ENCODE measurements around the gene ETS1.

Gene ETS1

DNA sequence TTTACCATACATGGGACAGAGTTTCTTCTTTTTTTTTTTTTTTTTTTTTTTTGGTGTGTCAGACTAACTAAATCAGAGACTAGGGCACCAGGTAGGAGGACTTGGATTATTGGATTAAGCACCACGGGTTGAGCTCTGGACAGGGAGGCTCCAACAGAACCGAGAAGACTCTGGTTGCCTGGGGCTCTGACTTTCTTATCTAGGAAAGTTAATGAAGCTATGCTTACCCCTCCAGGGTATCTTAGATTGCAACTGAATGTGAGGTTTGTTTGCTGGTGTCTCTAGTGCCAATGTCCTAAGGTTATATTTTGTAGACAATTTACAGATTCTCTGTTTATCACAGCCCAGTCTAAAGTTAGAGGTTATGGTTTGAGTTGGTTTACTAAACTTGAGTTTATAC lies 18.1 kb downstream of the ETS1 start:
- Mint-ChIP-seq H3K4me1 (peaks cover 64% of the 10 kb centered on the region), H3K27me3 (ENCODE audit: low read depth, poor library complexity) (peaks cover 81% of the 10 kb centered on the region), H3K4me3 (no peak overlapping the region), H3K36me3 (ENCODE audit: low read depth) (no peaks in the 10 kb centered on the region), H3K27ac (no peak overlapping the region), H3K9me3 (peaks cover 19% of the 10 kb centered on the region)
- DNase-seq = no peak
- TF ChIP-seq, protein P1, sequence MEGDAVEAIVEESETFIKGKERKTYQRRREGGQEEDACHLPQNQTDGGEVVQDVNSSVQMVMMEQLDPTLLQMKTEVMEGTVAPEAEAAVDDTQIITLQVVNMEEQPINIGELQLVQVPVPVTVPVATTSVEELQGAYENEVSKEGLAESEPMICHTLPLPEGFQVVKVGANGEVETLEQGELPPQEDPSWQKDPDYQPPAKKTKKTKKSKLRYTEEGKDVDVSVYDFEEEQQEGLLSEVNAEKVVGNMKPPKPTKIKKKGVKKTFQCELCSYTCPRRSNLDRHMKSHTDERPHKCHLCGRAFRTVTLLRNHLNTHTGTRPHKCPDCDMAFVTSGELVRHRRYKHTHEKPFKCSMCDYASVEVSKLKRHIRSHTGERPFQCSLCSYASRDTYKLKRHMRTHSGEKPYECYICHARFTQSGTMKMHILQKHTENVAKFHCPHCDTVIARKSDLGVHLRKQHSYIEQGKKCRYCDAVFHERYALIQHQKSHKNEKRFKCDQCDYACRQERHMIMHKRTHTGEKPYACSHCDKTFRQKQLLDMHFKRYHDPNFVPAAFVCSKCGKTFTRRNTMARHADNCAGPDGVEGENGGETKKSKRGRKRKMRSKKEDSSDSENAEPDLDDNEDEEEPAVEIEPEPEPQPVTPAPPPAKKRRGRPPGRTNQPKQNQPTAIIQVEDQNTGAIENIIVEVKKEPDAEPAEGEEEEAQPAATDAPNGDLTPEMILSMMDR (IDR thresholded peaks at IDR 0.05) = no peak

DNA sequence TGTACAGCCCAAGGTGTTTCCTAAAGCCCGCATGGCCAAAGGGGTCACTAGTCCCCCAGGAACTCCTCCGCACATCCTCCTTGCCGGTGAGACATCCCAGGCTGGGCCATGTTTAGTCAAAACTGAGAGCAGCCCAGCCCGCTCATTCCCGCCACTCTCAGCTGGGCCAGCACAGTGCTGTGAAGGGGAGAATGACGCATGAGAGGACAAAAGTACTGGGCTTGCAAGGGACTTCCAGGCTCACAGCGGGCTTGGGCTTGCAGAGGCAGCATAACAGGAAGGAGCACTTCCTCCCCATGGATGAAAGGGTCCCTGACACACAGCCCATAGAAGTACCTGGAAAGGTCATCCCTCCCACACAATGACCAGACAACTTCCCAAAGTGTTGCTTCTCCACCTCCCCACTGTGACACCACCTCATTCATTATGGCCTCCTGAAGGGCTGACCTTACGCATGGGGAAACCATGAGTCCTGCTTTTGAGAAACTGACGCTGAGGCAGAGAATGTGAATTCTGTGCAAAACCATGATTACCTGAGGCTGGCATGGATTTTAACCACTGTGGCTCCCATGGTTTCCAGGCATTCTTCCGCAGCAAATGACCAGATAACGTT lies 19.1 kb downstream of the ETS1 start:
- peak overlapping the region; percentile 19 for H3K27ac Mint-ChIP-seq
- H3K36me3 Mint-ChIP-seq (ENCODE audit: low read depth) = no peaks in the 10 kb centered on the region
- peak; percentile 35 for DNase-seq
- H3K27me3 Mint-ChIP-seq (ENCODE audit: low read depth, poor library complexity) = peaks cover 83% of the 10 kb centered on the region
- peaks cover 69% of the 10 kb centered on the region for H3K4me1 Mint-ChIP-seq
- peaks cover 10% of the 10 kb centered on the region for H3K9me3 Mint-ChIP-seq
- TF ChIP-seq, protein P1 (IDR thresholded peaks at IDR 0.05) = no peak
- no peak overlapping the region for H3K4me3 Mint-ChIP-seq

DNA sequence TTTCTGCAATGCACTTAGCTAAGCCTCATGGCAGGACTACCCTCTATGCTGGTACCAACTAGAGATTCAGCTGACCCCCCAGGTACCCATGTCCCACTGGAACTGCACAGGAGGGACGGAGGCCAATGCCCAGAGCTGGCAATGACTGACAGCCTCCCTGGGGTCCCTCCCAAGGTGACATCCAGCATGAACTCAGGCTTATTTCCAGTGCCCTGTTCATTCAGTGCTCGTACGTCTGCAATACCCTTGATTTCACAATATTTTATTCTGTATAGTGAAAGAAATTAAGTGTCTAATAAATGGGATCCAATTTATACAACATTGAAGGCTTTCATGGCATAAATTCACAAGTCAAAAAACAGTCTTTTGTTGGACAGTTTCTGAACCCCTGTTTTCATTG lies 20.2 kb downstream of the ETS1 start:
- no peak for DNase-seq
- Mint-ChIP-seq H3K4me1 (peaks cover 62% of the 10 kb centered on the region), H3K9me3 (peaks cover 3% of the 10 kb centered on the region), H3K27me3 (ENCODE audit: low read depth, poor library complexity) (peaks cover 81% of the 10 kb centered on the region), H3K4me3 (no peak overlapping the region), H3K36me3 (ENCODE audit: low read depth) (no peaks in the 10 kb centered on the region), H3K27ac (no peak overlapping the region)
- TF ChIP-seq, protein P1 (IDR thresholded peaks at IDR 0.05) = no peak

DNA sequence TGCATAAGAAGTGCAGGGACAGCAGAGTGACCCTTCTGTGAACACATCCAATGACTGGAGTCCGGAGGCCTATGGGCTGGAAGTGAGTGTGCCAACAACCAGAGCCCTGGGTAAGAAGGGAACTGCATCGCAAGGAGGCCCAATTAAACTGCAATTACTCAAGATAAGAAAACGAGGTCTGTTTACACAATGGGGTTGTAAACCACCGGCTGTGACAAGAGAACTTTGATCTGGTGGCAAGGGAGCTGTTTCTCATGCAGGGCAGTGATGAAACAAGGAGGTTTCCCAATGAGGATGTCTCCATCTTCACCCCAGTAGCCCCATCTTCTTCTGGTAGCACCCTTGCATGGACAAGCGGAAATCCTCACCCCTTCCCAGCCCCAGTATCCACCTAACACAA lies 21.5 kb downstream of the ETS1 start:
- TF ChIP-seq, protein P1 (IDR thresholded peaks at IDR 0.05) = no peak
- peaks cover 90% of the 10 kb centered on the region for H3K27me3 Mint-ChIP-seq (ENCODE audit: low read depth, poor library complexity)
- no peak for DNase-seq
- H3K4me3 Mint-ChIP-seq = no peak overlapping the region
- H3K4me1 Mint-ChIP-seq = peaks cover 62% of the 10 kb centered on the region
- peaks cover 3% of the 10 kb centered on the region for H3K9me3 Mint-ChIP-seq
- H3K36me3 Mint-ChIP-seq (ENCODE audit: low read depth) = no peaks in the 10 kb centered on the region
- H3K27ac Mint-ChIP-seq = no peak overlapping the region

DNA sequence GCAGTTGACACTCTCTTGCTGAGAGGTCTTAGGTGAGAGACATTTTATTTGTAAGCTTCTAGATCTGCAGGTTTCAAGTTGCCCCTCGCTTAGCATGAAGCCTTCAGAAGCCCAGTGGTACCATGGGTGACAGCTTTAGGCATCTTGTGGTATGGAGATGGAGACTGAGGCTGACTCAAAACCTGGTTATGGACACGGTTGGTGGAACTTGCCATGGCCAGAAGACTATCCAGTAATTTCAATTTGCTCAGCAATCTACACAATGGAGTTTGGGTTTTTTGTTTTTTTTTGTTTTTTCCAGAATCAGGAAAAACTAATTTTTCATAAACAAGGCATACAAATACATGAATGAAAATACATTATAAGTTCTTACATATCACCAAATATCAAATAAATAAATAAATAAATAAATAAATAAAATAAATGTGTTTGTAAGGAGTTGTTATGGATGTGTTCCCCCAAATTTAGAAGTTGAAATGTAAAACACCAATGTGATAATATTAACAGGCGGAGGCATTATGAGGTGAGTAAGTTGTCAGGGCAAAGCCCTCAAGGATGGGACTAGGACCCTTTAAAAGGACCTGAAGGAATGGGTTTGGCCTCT lies 22.6 kb downstream of the ETS1 start:
- peaks cover 90% of the 10 kb centered on the region for H3K27me3 Mint-ChIP-seq (ENCODE audit: low read depth, poor library complexity)
- DNase-seq = no peak
- H3K9me3 Mint-ChIP-seq = no peaks in the 10 kb centered on the region
- H3K27ac Mint-ChIP-seq = no peak overlapping the region
- peaks cover 60% of the 10 kb centered on the region for H3K4me1 Mint-ChIP-seq
- TF ChIP-seq, protein P1 (IDR thresholded peaks at IDR 0.05) = no peak
- no peaks in the 10 kb centered on the region for H3K36me3 Mint-ChIP-seq (ENCODE audit: low read depth)
- H3K4me3 Mint-ChIP-seq = no peak overlapping the region

Measured in nephron progenitor cell (in vitro differentiated cells).